IMR-90 (cell line): ENCODE data around the gene KPNA3. TPM values are rescaled to one million over a fixed set of nuclear protein-coding genes. Genes with fewer than 3 reads are reported as not detected.

Source experiments
- ATAC-seq: fragments of 200-7000 bp; cut with Tn5 transposase; 2 replicates; pipeline ENCODE4 v1.9.1; 2020; ENCODE audit warnings: low read depth, mild to moderate bottlenecking, moderate library complexity
- BruUV-seq: library from RNA; stranded (reverse); fragments of 400-500 nt; replicated peaks from 2 replicates; lab custom pipeline; 2021; lab: Mats Ljungman, UMichigan
- CTCF ChIA-PET: fragments of 300-600 bp; formaldehyde crosslinking; extraction: SDS; loops from one replicate; lab custom pipeline; 2021; ENCODE audit warnings: antibody characterized with exemption; lab: Yijun Ruan, JAX
- POLR2A ChIA-PET: fragments of 300-600 bp; sonication (Branson Sonifier 250); formaldehyde crosslinking; loops from one replicate; lab custom pipeline; 2022; ENCODE audit warnings: antibody characterized with exemption; ENCODE audit not compliant: unreplicated experiment; lab: Charles Lee
- DNase-seq: peaks from one replicate; pipeline ENCODE4 v3.0.0; 2013
- H2AFZ ChIP-seq: replicated peaks from 2 replicates; pipeline ENCODE3; 2013; ENCODE audit warnings: low read length, mild to moderate bottlenecking; ENCODE audit not compliant: poor library complexity
- H2AK5ac ChIP-seq: 2 replicates; pipeline ENCODE4 v1.6.1; 2013; ENCODE audit warnings: low read depth, low read length, inconsistent platforms
- H2AK9ac ChIP-seq: replicated peaks from 2 replicates; pipeline ENCODE3; 2013; ENCODE audit warnings: mild to moderate bottlenecking, low read depth, low read length, moderate library complexity; ENCODE audit not compliant: poor library complexity
- H2BK120ac ChIP-seq: 2 replicates; pipeline ENCODE4 v1.6.1; 2013; ENCODE audit warnings: low read depth, low read length, inconsistent platforms
- H2BK15ac ChIP-seq: 3 replicates; pipeline ENCODE4 v1.6.1; 2013; ENCODE audit warnings: low read depth, low read length, inconsistent platforms
- H2BK20ac ChIP-seq: 2 replicates; pipeline ENCODE4 v1.6.1; 2013; ENCODE audit warnings: low read depth, mild to moderate bottlenecking, inconsistent platforms, low read length, moderate library complexity
- H2BK5ac ChIP-seq: 2 replicates; pipeline ENCODE4 v1.6.1; 2013; ENCODE audit warnings: mild to moderate bottlenecking, low read depth, low read length, inconsistent platforms; ENCODE audit not compliant: poor library complexity, severe bottlenecking
- H3K14ac ChIP-seq: replicated peaks from 2 replicates; pipeline ENCODE4 v1.6.1; 2013; ENCODE audit warnings: low read depth, low read length, inconsistent platforms
- H3K18ac ChIP-seq: 2 replicates; pipeline ENCODE4 v1.6.1; 2013; ENCODE audit warnings: low read depth, low read length, control low read depth
- H3K23ac ChIP-seq: 2 replicates; pipeline ENCODE4 v1.6.1; 2013; ENCODE audit warnings: low read depth, low read length, inconsistent platforms
- H3K27ac ChIP-seq: 2 replicates; pipeline ENCODE4 v1.5.1; 2013; ENCODE audit warnings: mild to moderate bottlenecking, control low read depth, low read length; ENCODE audit not compliant: insufficient read depth
- H3K27me3 ChIP-seq: 2 replicates; pipeline ENCODE4 v1.6.1; 2013; ENCODE audit warnings: low read length; ENCODE audit not compliant: control insufficient read depth, insufficient read depth
- H3K36me3 ChIP-seq: 2 replicates; pipeline ENCODE4 v1.6.1; 2013; ENCODE audit warnings: low read length, mixed read lengths; ENCODE audit not compliant: control insufficient read depth, insufficient read depth
- H3K4ac ChIP-seq: 2 replicates; pipeline ENCODE4 v1.6.1; 2013; ENCODE audit warnings: low read depth, low read length, inconsistent platforms
- H3K4me1 ChIP-seq: 2 replicates; pipeline ENCODE4 v1.6.1; 2013; ENCODE audit warnings: low read length, mixed read lengths; ENCODE audit not compliant: control insufficient read depth, insufficient read depth
- H3K4me2 ChIP-seq: 2 replicates; pipeline ENCODE4 v1.6.1; 2013; ENCODE audit warnings: low read depth, mild to moderate bottlenecking, control low read depth, low read length, moderate library complexity
- H3K4me3 ChIP-seq: 2 replicates; pipeline ENCODE4 v1.5.1; 2013; ENCODE audit warnings: low read depth, mild to moderate bottlenecking, control low read depth, low read length, moderate library complexity; ENCODE audit not compliant: insufficient read depth
- H3K56ac ChIP-seq: 2 replicates; pipeline ENCODE4 v1.6.1; 2013; ENCODE audit warnings: low read length, inconsistent platforms; ENCODE audit not compliant: insufficient read depth; ENCODE audit errors: extremely low read depth
- H3K79me1 ChIP-seq, 2 experiments: 2 replicates each; pipeline ENCODE4 v1.6.1; 2013; ENCODE audit warnings: low read length in 2 of 2, inconsistent platforms in 1 of 2, low read depth in 1 of 2
- H3K9ac ChIP-seq: 2 replicates; pipeline ENCODE4 v1.6.1; 2013; ENCODE audit warnings: low read depth, low read length, control low read depth
- H3K9me1 ChIP-seq: 2 replicates; pipeline ENCODE4 v1.6.1; 2013; ENCODE audit warnings: low read length, inconsistent platforms; ENCODE audit not compliant: insufficient read depth
- H3K9me3 ChIP-seq: 2 replicates; pipeline ENCODE4 v1.6.1; 2013; ENCODE audit warnings: low read length; ENCODE audit not compliant: control insufficient read depth, insufficient read depth
- H4K20me1 ChIP-seq: 2 replicates; pipeline ENCODE4 v1.6.1; 2013; ENCODE audit warnings: low read length, inconsistent platforms; ENCODE audit not compliant: insufficient read depth
- H4K5ac ChIP-seq: 2 replicates; pipeline ENCODE4 v1.6.1; 2013; ENCODE audit warnings: mild to moderate bottlenecking, low read depth, low read length, control low read depth
- H4K8ac ChIP-seq, 2 experiments: 2 replicates each; pipeline ENCODE4 v1.6.1; 2013; ENCODE audit warnings: low read depth in 2 of 2, low read length in 2 of 2, control low read depth in 1 of 2, inconsistent platforms in 1 of 2
- H4K91ac ChIP-seq: 2 replicates; pipeline ENCODE4 v1.6.1; 2013; ENCODE audit warnings: low read depth, low read length, inconsistent platforms; ENCODE audit not compliant: insufficient read depth
- MXI1 ChIP-seq: IDR thresholded peaks from 2 replicates; pipeline ENCODE4 v1.6.1; 2012; ENCODE audit warnings: low read depth, mild to moderate bottlenecking, low read length, moderate library complexity, borderline replicate concordance
- RFX5 ChIP-seq: IDR thresholded peaks from 2 replicates; pipeline ENCODE4 v1.8.0; 2012; ENCODE audit warnings: low read depth, mild to moderate bottlenecking, low read length, moderate library complexity
- WGBS, 2 experiments: methylation state at CpG; one replicate each; pipeline versions ENCODE4 v1.1.5 to v1.1.7; 2013; ENCODE audit warnings: missing lambda C conversion rate in 2 of 2; ENCODE audit not compliant: insufficient read length in 1 of 2; ENCODE audit errors: extremely low coverage in 2 of 2; 5-methylcytosine and 5-hydroxymethylcytosine counted together
- dilution Hi-C: fragments of 300-500 bp; cut with HindIII; formaldehyde crosslinking; loops from one replicate; pipeline ENCODE4 v1.14.3; 2018; ENCODE audit warnings: low sequenced_read_pairs; ENCODE audit not compliant: unreplicated experiment
- in situ Hi-C: fragments of 300-500 bp; cut with MboI; formaldehyde crosslinking; loops from 3 replicates; pipeline ENCODE4 v1.14.3; 2019; ENCODE audit warnings: low sequenced_read_pairs, inconsistent platforms, mixed read lengths
- intact Hi-C: fragments of 100-400 bp; cut with micrococcal nuclease; formaldehyde crosslinking; loops from 2 replicates; pipeline ENCODE4 v1.10.0; 2022
- polyA plus RNA-seq, 3 experiments: library from polyadenylated mRNA; depleted of rRNA; stranded (reverse); fragments of >200 nt; gene quantifications; 2 replicates each; pipeline ENCODE4 v1.2.3, GENCODE V29; 2012; ENCODE audit warnings: low replicate concordance in 1 of 3
- total RNA-seq: library from RNA; depleted of rRNA; stranded (reverse); fragments of >200 nt; gene quantifications from 2 replicates; pipeline ENCODE4 v1.2.3, GENCODE V29; 2012

KPNA3 gene
- total and polyA plus RNA-seq, 2 of the 4 experiments (the other 2 are of a cell fraction) = 25.3 to 48.6 TPM

- ATAC-seq = no peak
- no peak overlapping the region for H2AK5ac ChIP-seq
- 100% methylated on average over 1 of the region's 6 CpGs; no CpG with 5 or more reads in 1 of the 2 experiments for WGBS, 2 experiments
These were observed 75.9 kb downstream of the KPNA3 start for GRCh38 chr13:49716615-49717014.

More at GRCh38 chr13:49716615-49717014, 75.9 kb downstream of the KPNA3 start:
- Histone ChIP-seq H3K4me2 (no peak overlapping the region), H3K27ac (no peak overlapping the region), H2BK5ac (no peak overlapping the region), H3K9me3 (peaks cover 8% of the 10 kb centered on the region), H4K91ac (no peak overlapping the region), H3K4ac (no peak overlapping the region), H4K8ac (no peak overlapping the region), H3K79me1 (peaks cover 0 to 6% of the 10 kb centered on the region in 2 experiments; a peak in 3 of 4 replicates), H3K36me3 (peaks cover 19% of the 10 kb centered on the region), H3K27me3 (no peaks in the 10 kb centered on the region), H3K23ac (no peak overlapping the region), H2AK9ac (no peak overlapping the region), H2BK120ac (no peak overlapping the region), H2AFZ (no peak overlapping the region), H3K4me1 (peaks cover 3% of the 10 kb centered on the region), H3K9me1 (no peaks in the 10 kb centered on the region), H3K56ac (no peak overlapping the region), H2BK20ac (no peak overlapping the region), H4K20me1 (peaks cover 3% of the 10 kb centered on the region), H3K14ac (no peak overlapping the region), H3K18ac (no peak overlapping the region), H4K5ac (no peak overlapping the region), H3K4me3 (no peak overlapping the region), H2BK15ac (no peak overlapping the region), H3K9ac (no peak overlapping the region)
- in situ Hi-C loops (no loop called here), intact Hi-C loops (no loop called here), dilution Hi-C loops (no loop called here)
- BruUV-seq = no TSS peak
- POLR2A ChIA-PET = interaction anchor here (0.7 kb wide), 1 partner anchor 24 kb away, joined by 3 read pairs; no protein-coding TSS in a partner anchor
- no peak for DNase-seq
- CTCF ChIA-PET = no interaction called here
- TF ChIP-seq RFX5 (no peak), MXI1 (no peak)
